Duodenal mucosa (tissue), 2 donors: ENCODE measurements around the gene EXOC6B.
"Not testable (repeated sequence)": the region's sequence is repeated elsewhere in the genome, so short reads cannot be mapped to it uniquely, and the experiment has no call there.

Experiments
- H3K27ac ChIP-seq: one replicate; pipeline ENCODE4 v1.7.0; 2013; ENCODE audit warnings: low read depth, low read length
- H3K27me3 ChIP-seq, 2 donors: one replicate each; pipeline ENCODE4 v1.7.0; 2013; ENCODE audit warnings: low read length in 2 of 2, control low read depth in 1 of 2; ENCODE audit not compliant: insufficient read depth in 2 of 2, control insufficient read depth in 1 of 2
- H3K36me3 ChIP-seq, 2 donors: one replicate each; pipeline ENCODE4 v1.7.0; 2013; ENCODE audit warnings: low read length in 2 of 2, control low read depth in 1 of 2; ENCODE audit not compliant: insufficient read depth in 2 of 2, control insufficient read depth in 1 of 2
- H3K4me1 ChIP-seq, 2 donors: one replicate each; pipeline ENCODE4 v1.7.0; 2013; ENCODE audit warnings: low read length in 2 of 2, control low read depth in 1 of 2; ENCODE audit not compliant: insufficient read depth in 2 of 2, control insufficient read depth in 1 of 2
- H3K4me3 ChIP-seq, 2 donors: one replicate each; pipeline ENCODE4 v1.7.0; 2013; ENCODE audit warnings: low read length in 2 of 2, low read depth in 1 of 2
- H3K9ac ChIP-seq, 2 donors: one replicate each; pipeline ENCODE4 v1.7.0; 2013; ENCODE audit warnings: low read length in 2 of 2, low read depth in 1 of 2
- H3K9me3 ChIP-seq, 2 donors: one replicate each; pipeline ENCODE4 v1.7.0; 2013; ENCODE audit warnings: low read length in 2 of 2, control low read depth in 1 of 2; ENCODE audit not compliant: control insufficient read depth in 1 of 2

EXOC6B gene

GRCh38 chr2:72573232-72573631, 252.6 kb downstream of the EXOC6B start:
- no peaks in the 10 kb centered on the region for H3K4me1 ChIP-seq
- H3K36me3 ChIP-seq = no peaks in the 10 kb centered on the region
- H3K27me3 ChIP-seq = no peaks in the 10 kb centered on the region
- no peak overlapping the region for H3K9ac ChIP-seq
- no peak overlapping the region for H3K4me3 ChIP-seq
- no peaks in the 10 kb centered on the region for H3K9me3 ChIP-seq
- no peak overlapping the region for H3K27ac ChIP-seq

GRCh38 chr2:72572501-72572900, 253.3 kb downstream of the EXOC6B start:
- Histone ChIP-seq H3K4me1 (no peaks in the 10 kb centered on the region), H3K9ac (no peak overlapping the region)

GRCh38 chr2:72570413-72570812, 255.4 kb downstream of the EXOC6B start:
- Histone ChIP-seq H3K4me3 (no peak overlapping the region), H3K4me1 (no peaks in the 10 kb centered on the region), H3K27ac (no peak overlapping the region), H3K27me3 (no peaks in the 10 kb centered on the region), H3K36me3 (no peaks in the 10 kb centered on the region), H3K9ac (no peak overlapping the region), H3K9me3 (no peaks in the 10 kb centered on the region)

More at GRCh38 chr2:72572501-72572900, 253.3 kb downstream of the EXOC6B start:
- H3K36me3 ChIP-seq = no peaks in the 10 kb centered on the region
- H3K9me3 ChIP-seq = no peaks in the 10 kb centered on the region
- H3K4me3 ChIP-seq = no peak overlapping the region
- H3K27ac ChIP-seq = no peak overlapping the region
- no peaks in the 10 kb centered on the region for H3K27me3 ChIP-seq

GRCh38 chr2:72562451-72563153, 263.2 kb downstream of the EXOC6B start:
- no peak overlapping the region for H3K27ac ChIP-seq
- H3K4me3 ChIP-seq = no peak overlapping the region
- H3K4me1 ChIP-seq = no peaks in the 10 kb centered on the region
- H3K9me3 ChIP-seq = no peaks in the 10 kb centered on the region
- H3K27me3 ChIP-seq = no peaks in the 10 kb centered on the region
- H3K9ac ChIP-seq = no peak overlapping the region
- H3K36me3 ChIP-seq = peaks cover 2 to 3% of the 10 kb centered on the region in 2 donors

- Histone ChIP-seq H3K4me3 (no peak overlapping the region), H3K36me3 (peaks cover 2 to 3% of the 10 kb centered on the region in 2 donors), H3K9ac (no peak overlapping the region), H3K9me3 (no peaks in the 10 kb centered on the region), H3K27me3 (no peaks in the 10 kb centered on the region), H3K4me1 (no peaks in the 10 kb centered on the region), H3K27ac (no peak overlapping the region)
These were observed 264.1 kb downstream of the EXOC6B start for GRCh38 chr2:72561621-72562318.

- Histone ChIP-seq H3K36me3 (peaks cover 2 to 3% of the 10 kb centered on the region in 2 donors), H3K4me1 (no peaks in the 10 kb centered on the region), H3K4me3 (no peak overlapping the region), H3K9ac (no peak overlapping the region), H3K9me3 (no peaks in the 10 kb centered on the region), H3K27me3 (no peaks in the 10 kb centered on the region), H3K27ac (no peak overlapping the region)
These were observed 269.9 kb downstream of the EXOC6B start for GRCh38 chr2:72555943-72556342.

GRCh38 chr2:72555363-72555762, 270.5 kb downstream of the EXOC6B start:
- H3K9me3 ChIP-seq, H3K9ac ChIP-seq, H3K27ac ChIP-seq, H3K36me3 ChIP-seq, H3K4me3 ChIP-seq, H3K27me3 ChIP-seq, H3K4me1 ChIP-seq: not testable (repeated sequence)

- not testable (repeated sequence) for H3K27me3 ChIP-seq, H3K27ac ChIP-seq, H3K36me3 ChIP-seq, H3K9ac ChIP-seq, H3K9me3 ChIP-seq, H3K4me1 ChIP-seq, H3K4me3 ChIP-seq
These were observed 270.9 kb downstream of the EXOC6B start for GRCh38 chr2:72554910-72555309.

GRCh38 chr2:72554381-72554780, 271.5 kb downstream of the EXOC6B start:
- no peaks in the 10 kb centered on the region for H3K4me1 ChIP-seq
- H3K36me3 ChIP-seq = peaks cover 2% of the 10 kb centered on the region in 2 donors
- H3K27me3 ChIP-seq = no peaks in the 10 kb centered on the region
- no peak overlapping the region for H3K4me3 ChIP-seq
- H3K9ac ChIP-seq = no peak overlapping the region
- no peak overlapping the region for H3K27ac ChIP-seq
- no peaks in the 10 kb centered on the region for H3K9me3 ChIP-seq

GRCh38 chr2:72548081-72548764, 277.6 kb downstream of the EXOC6B start:
- Histone ChIP-seq H3K4me3 (no peak overlapping the region), H3K4me1 (peaks cover 5 to 16% of the 10 kb centered on the region in 2 donors), H3K9ac (no peak overlapping the region), H3K9me3 (no peaks in the 10 kb centered on the region), H3K36me3 (no peaks in the 10 kb centered on the region), H3K27me3 (no peaks in the 10 kb centered on the region), H3K27ac (no peak overlapping the region)
